SK-N-MC (cell line): Measurements from ENCODE around the gene MACROH2A1.

Experiments used
- EZH2 ChIP-seq: fragments of 200-600 bp; sonication (generic); IDR thresholded peaks from one replicate; pipeline ENCODE4 v1.6.1; 2017; ENCODE audit warnings: antibody characterized with exemption
- POLR2AphosphoS5 ChIP-seq: IDR thresholded peaks from 2 replicates; pipeline ENCODE4 v1.6.1; 2012; ENCODE audit warnings: mild to moderate bottlenecking, low read depth, low read length, borderline replicate concordance

- TF ChIP-seq EZH2 (no peak), POLR2AphosphoS5 (no peak)
Measured at GRCh38 chr5:135396459-135397055, 2.5 kb downstream of the MACROH2A1 start.
